Uterus (tissue), 4 donors: ENCODE data around the gene CDH8. TPM values are rescaled to one million over a fixed set of nuclear protein-coding genes. Genes with fewer than 3 reads are reported as not detected.

ENCODE experiments used
- DNase-seq, 2 donors: peaks; one replicate each; pipeline ENCODE4 v3.0.0-alpha.2; 2019 to 2020
- H3K27ac ChIP-seq, 2 donors: fragments of 200-600 bp; sonication (generic); 1 replicate in 1 of 2; 2 replicates in 1 of 2; pipeline ENCODE4 v1.5.1; 2016 to 2018
- H3K27me3 ChIP-seq, 2 donors: fragments of 200-600 bp; sonication (generic); one replicate each; pipeline ENCODE4 v1.5.1; 2018 to 2019; ENCODE audit warnings: control low read depth in 1 of 2
- H3K36me3 ChIP-seq, 2 donors: fragments of 200-600 bp; sonication (generic); one replicate each; pipeline ENCODE4 v1.5.1; 2019; ENCODE audit warnings: control low read depth in 1 of 2
- H3K4me1 ChIP-seq, 2 donors: fragments of 200-600 bp; sonication (generic); one replicate each; pipeline ENCODE4 v1.5.1; 2018 to 2019; ENCODE audit warnings: control low read depth in 1 of 2
- H3K4me3 ChIP-seq, 2 donors: fragments of 200-600 bp; sonication (generic); 1 replicate in 1 of 2; 2 replicates in 1 of 2; pipeline ENCODE4 v1.5.1; 2018 to 2019; ENCODE audit warnings: mild to moderate bottlenecking in 1 of 2
- H3K9me3 ChIP-seq, 2 donors: fragments of 200-600 bp; sonication (generic); one replicate each; pipeline ENCODE4 v1.5.1; 2019; ENCODE audit warnings: control low read depth in 1 of 2
- POLR2A ChIP-seq, 2 donors: fragments of 450-650 bp; IDR thresholded peaks; one replicate each; pipeline ENCODE4 v1.6.1; 2016; ENCODE audit warnings: antibody characterized with exemption in 2 of 2, mild to moderate bottlenecking in 1 of 2, moderate library complexity in 1 of 2
- intact Hi-C: fragments of 100-400 bp; cut with DNase I; formaldehyde crosslinking; loops from one replicate; pipeline ENCODE4 v1.15.1; 2023; ENCODE audit warnings: low total_unique reads
- total RNA-seq, 4 donors: library from RNA; depleted of rRNA in 3 of 4; stranded (reverse); fragments of >200 nt in 3 of 4; gene quantifications; one replicate each; pipeline versions ENCODE4 v1.1.0 to v1.2.4, GENCODE V29; 2014 to 2023
- TF ChIP-seq, protein P1 (sequence below), 4 experiments: fragments of 200-600 bp in 2 of 4; fragments of 450-650 bp in 2 of 4; sonication (generic) in 2 of 4; IDR thresholded peaks; one replicate each; pipeline ENCODE4 v1.5.1; 2016 to 2019; ENCODE audit warnings: antibody characterized with exemption in 4 of 4, mild to moderate bottlenecking in 2 of 4, moderate library complexity in 1 of 4
- donor health status: DM: yes; HTN: yes; CAD: no.

Gene CDH8
- total RNA-seq, 4 donors from 2014 or later, result 2.0 to 6.0 TPM; not detected in 2

DNA sequence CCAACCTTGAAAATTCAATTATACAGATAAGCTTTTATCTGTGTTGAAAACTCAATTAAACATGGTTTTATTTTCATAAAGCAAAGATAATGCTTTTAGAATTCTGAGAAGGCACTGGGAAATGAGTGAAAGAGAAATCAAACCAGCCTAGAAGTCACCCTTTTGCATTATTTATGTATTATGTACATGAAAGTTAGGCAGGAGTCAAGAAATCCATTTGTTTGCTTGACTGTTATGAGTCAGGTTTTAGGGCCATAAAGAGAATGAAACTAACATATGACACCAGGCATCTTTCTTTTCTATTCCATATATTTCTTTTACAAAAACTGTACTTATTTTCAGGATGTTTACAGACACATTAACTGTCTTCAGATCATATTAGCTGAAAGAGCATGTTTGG is 23.3 kb upstream of the CDH8 start:
- TF ChIP-seq POLR2A (IDR thresholded peaks at IDR 0.05), result no peak
- TF ChIP-seq, protein P1, sequence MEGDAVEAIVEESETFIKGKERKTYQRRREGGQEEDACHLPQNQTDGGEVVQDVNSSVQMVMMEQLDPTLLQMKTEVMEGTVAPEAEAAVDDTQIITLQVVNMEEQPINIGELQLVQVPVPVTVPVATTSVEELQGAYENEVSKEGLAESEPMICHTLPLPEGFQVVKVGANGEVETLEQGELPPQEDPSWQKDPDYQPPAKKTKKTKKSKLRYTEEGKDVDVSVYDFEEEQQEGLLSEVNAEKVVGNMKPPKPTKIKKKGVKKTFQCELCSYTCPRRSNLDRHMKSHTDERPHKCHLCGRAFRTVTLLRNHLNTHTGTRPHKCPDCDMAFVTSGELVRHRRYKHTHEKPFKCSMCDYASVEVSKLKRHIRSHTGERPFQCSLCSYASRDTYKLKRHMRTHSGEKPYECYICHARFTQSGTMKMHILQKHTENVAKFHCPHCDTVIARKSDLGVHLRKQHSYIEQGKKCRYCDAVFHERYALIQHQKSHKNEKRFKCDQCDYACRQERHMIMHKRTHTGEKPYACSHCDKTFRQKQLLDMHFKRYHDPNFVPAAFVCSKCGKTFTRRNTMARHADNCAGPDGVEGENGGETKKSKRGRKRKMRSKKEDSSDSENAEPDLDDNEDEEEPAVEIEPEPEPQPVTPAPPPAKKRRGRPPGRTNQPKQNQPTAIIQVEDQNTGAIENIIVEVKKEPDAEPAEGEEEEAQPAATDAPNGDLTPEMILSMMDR (IDR thresholded peaks at IDR 0.05), result no peak
- no peak for DNase-seq
- Histone ChIP-seq H3K36me3 (no peaks in the 10 kb centered on the region), H3K9me3 (no peaks in the 10 kb centered on the region), H3K27me3 (no peaks in the 10 kb centered on the region), H3K27ac (no peak overlapping the region), H3K4me3 (no peak overlapping the region), H3K4me1 (no peaks in the 10 kb centered on the region)
- intact Hi-C loops, result no loop called here

DNA sequence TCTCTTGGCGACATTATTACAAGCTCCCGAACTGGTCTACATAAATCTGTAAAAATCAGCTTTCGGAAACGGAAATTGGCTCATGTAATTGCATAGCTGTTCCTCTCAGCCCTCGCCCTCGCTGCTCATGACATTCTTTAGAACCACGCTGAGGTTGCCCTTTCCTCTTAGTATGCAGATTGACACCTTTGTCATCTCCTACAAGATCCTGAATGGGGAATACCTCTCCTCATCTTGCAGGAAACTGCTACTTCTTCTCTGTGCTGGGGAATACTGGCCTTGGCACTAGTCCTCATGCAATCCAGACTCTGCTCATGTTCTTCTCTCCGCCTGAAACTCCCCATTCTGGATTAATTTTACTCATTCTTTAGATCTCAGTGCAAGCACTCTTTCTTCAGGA is 22.2 kb upstream of the CDH8 start:
- no peaks in the 10 kb centered on the region for H3K27me3 ChIP-seq
- intact Hi-C loops, result no loop called here
- TF ChIP-seq, protein P1 (IDR thresholded peaks at IDR 0.05), result no peak
- TF ChIP-seq POLR2A (IDR thresholded peaks at IDR 0.05), result no peak
- DNase-seq, result no peak
- H3K9me3 ChIP-seq, result no peaks in the 10 kb centered on the region
- no peaks in the 10 kb centered on the region for H3K36me3 ChIP-seq
- H3K4me3 ChIP-seq, result no peak overlapping the region
- H3K27ac ChIP-seq, result no peak overlapping the region
- no peaks in the 10 kb centered on the region for H3K4me1 ChIP-seq

DNA sequence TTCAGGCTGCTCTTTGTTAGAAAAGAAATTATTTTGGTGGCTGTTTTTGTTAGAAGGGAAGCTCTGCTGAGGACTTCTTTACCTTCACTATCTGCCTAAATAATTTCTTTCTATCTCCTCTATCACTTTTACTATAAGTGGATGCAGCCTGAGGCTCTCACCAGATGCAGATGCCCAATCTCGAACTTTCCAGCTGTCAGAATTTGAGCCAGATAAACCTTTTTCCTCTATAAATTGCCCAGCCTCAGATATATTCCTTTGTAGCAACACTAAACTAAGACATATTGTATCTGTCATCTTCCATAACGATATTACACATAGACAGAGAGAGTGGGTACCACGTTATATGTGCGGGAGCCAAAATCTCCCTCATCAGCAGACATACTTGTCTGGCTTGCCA is 15.7 kb upstream of the CDH8 start:
- peaks cover 0 to 3% of the 10 kb centered on the region in 2 donors for H3K27me3 ChIP-seq
- no peak overlapping the region for H3K4me3 ChIP-seq
- H3K27ac ChIP-seq, result no peak overlapping the region
- H3K4me1 ChIP-seq, result no peaks in the 10 kb centered on the region
- no peak for DNase-seq
- no peaks in the 10 kb centered on the region for H3K36me3 ChIP-seq
- intact Hi-C loops, result no loop called here
- TF ChIP-seq, protein P1 (IDR thresholded peaks at IDR 0.05), result no peak
- TF ChIP-seq POLR2A (IDR thresholded peaks at IDR 0.05), result no peak
- H3K9me3 ChIP-seq, result no peaks in the 10 kb centered on the region

DNA sequence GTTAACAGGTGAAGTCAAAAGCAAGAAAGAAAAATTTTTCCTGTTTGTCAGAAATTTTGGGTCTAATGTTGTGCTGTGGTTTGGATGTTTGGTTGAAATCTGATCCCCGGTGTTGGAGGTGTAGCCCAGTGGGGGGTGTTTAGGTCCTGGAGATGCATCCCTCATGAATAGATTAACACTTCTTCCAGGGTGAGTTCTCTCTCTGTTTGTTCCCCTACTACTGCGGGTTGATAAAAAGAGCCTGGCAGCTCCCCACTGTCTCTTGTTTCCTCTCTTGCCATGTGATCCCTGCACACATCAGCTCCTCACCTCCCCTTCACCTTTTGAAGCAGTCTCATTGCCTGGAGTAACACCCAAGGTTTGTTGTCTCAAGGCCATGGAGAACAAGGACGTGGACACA is 14.6 kb upstream of the CDH8 start:
- TF ChIP-seq, protein P1 (IDR thresholded peaks at IDR 0.05), result no peak
- Histone ChIP-seq H3K4me1 (no peaks in the 10 kb centered on the region), H3K27me3 (peaks cover 0 to 3% of the 10 kb centered on the region in 2 donors), H3K36me3 (no peaks in the 10 kb centered on the region), H3K4me3 (no peak overlapping the region), H3K27ac (no peak overlapping the region), H3K9me3 (no peaks in the 10 kb centered on the region)
- intact Hi-C loops, result no loop called here
- DNase-seq, result no peak

DNA sequence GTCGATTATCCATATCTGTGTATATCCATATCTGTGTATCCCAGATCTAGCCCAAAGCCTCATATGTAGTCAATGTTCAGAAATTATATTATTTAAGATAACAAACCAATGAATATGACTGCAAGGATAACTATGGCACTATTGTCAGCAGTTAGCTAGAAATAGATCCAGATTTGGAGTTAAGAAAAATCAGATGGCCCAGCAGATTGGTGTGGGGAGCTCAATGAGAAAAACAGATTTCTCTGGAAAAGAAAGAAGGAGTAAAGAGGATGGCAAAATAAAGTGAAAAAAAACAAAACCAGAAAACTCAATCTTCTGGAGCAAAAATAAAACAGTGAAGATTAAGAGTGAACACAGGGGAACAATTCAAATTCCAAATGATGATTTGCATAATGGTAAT is 10.6 kb upstream of the CDH8 start:
- DNase-seq, result no peak
- intact Hi-C loops, result no loop called here
- no peak overlapping the region for H3K4me3 ChIP-seq
- H3K36me3 ChIP-seq, result no peaks in the 10 kb centered on the region
- H3K27ac ChIP-seq, result no peak overlapping the region
- TF ChIP-seq POLR2A (IDR thresholded peaks at IDR 0.05), result no peak
- TF ChIP-seq, protein P1 (IDR thresholded peaks at IDR 0.05), result no peak
- no peaks in the 10 kb centered on the region for H3K4me1 ChIP-seq
- peaks cover 0 to 3% of the 10 kb centered on the region in 2 donors for H3K27me3 ChIP-seq
- H3K9me3 ChIP-seq, result no peaks in the 10 kb centered on the region
